GM19043 (cell line): ENCODE measurements around the gene CARD6.
"Not testable (repeated sequence)": the region's sequence is repeated elsewhere in the genome, so short reads cannot be mapped to it uniquely, and the experiment has no call there.

ENCODE experiments used
- ATAC-seq: cut with Tn5 transposase; IDR thresholded peaks from one replicate; pipeline ENCODE4 v1.9.1; 2021; ENCODE audit warnings: low read depth; ENCODE audit not compliant: unreplicated experiment

CARD6 gene, protein sequence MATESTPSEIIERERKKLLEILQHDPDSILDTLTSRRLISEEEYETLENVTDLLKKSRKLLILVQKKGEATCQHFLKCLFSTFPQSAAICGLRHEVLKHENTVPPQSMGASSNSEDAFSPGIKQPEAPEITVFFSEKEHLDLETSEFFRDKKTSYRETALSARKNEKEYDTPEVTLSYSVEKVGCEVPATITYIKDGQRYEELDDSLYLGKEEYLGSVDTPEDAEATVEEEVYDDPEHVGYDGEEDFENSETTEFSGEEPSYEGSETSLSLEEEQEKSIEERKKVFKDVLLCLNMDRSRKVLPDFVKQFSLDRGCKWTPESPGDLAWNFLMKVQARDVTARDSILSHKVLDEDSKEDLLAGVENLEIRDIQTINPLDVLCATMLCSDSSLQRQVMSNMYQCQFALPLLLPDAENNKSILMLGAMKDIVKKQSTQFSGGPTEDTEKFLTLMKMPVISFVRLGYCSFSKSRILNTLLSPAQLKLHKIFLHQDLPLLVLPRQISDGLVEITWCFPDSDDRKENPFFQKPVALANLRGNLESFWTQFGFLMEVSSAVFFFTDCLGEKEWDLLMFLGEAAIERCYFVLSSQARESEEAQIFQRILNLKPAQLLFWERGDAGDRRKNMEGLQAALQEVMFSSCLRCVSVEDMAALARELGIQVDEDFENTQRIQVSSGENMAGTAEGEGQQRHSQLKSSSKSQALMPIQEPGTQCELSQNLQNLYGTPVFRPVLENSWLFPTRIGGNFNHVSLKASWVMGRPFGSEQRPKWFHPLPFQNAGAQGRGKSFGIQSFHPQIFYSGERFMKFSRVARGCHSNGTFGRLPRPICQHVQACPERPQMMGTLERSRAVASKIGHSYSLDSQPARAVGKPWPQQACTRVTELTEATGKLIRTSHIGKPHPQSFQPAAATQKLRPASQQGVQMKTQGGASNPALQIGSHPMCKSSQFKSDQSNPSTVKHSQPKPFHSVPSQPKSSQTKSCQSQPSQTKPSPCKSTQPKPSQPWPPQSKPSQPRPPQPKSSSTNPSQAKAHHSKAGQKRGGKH

DNA sequence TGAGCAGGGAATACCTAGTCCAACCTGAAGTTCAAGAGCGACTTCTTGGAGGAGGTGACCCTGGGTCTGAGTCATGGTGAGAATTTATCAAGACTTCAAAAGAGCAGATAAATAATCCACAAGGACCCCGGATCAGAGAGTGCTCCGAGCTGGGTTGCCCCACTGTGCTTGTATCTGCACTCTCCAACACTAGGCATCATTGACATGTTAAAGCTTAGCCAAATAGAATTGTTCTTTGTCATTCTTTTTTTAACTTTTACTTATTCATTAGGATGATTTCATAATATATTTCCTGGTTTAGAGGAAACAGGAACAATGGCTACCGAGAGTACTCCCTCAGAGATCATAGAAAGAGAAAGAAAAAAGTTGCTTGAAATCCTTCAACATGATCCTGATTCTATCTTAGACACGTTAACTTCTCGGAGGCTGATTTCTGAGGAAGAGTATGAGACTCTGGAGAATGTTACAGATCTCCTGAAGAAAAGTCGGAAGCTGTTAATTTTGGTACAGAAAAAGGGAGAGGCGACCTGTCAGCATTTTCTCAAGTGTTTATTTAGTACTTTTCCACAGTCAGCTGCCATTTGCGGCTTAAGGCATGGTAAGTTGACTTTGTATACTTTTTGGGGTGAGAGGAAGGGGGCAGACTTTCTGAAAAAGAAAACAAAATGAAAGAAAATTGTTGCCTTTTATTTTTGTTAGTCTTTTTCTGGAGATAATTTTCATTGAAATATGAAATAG is at the start of gene CARD6:
TSS of gene CARD6 (plus strand) at position 300 of the 738 bp plus-strand sequence. CDS start at position 316, 16 bp downstream.
- no peak for ATAC-seq

DNA sequence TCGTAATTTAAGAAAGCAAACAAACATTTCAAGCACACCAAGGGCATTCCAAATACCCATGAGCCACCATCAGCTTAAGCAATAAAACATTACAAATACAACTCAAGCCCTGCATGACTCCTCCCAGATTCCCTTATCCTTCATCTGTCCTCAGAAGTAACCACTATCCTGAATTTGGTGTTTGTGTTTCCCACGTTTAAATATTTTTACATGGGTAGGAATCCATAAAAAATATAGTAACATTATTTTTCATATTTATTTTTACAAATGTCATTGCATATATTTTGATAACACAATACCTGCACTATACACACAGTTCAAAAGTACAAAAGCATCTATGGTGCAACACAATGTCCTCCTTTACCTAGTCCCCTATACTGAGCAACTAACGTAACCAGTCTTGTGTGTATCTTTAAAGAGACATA is 49.4 kb upstream of the CARD6 start:
- no peak for ATAC-seq

DNA sequence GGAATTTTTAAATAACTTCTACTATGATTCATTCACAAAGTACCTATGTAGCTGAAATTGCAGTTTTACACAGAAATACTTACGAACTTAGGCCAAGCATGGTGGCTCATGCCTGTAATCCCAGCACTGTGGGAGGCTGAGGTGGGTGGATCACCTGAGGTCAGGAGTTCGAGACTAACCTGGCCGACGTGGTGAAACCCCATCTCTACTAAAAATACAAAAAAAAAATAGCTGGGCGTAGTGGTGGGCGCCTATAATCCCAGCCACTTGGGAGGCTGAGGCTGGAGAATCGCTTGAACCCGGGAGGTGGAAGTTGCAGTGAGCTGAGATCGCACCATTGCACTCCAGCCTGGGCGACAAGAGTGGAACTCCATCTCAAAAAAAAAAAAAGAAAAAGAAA is 48.5 kb upstream of the CARD6 start:
- ATAC-seq: not testable (repeated sequence)

DNA sequence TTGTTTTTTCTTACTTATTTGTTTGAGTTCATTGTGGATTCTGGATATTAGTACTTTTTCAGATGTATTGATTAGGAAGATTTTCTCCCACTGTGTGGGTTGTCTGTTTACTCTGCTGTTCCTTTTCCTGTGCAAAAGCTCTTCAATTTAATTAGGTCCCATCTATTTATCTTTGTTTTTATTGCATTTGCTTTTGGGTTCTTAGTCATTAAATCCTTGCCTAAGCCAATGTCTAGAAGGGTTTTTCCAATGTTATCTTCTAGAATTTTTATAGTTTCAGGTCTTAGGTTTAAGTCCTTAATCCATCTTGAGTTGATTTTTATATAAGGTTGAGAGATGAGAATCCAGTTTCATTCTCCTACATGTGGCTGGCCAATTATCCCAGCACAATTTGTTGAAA is 46.8 kb upstream of the CARD6 start:
- ATAC-seq: not testable (repeated sequence)

DNA sequence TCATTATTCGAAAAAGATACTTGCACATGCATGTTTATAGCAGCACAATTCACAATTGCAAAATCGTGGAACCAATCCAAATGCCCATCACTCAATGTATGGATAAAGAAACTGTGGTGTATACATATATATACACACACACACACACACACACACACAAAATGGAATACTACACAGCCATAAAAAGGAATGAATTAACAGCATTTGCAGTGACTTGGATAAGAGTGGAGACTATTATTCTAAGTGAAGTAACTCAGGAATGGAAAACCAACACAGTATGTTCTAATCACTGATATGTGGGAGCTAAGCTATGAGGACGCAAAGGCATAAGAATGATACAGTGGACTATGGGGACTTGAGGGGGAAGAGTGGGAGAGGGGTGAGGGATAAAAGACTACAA is 46.3 kb upstream of the CARD6 start:
- ATAC-seq: not testable (repeated sequence)

DNA sequence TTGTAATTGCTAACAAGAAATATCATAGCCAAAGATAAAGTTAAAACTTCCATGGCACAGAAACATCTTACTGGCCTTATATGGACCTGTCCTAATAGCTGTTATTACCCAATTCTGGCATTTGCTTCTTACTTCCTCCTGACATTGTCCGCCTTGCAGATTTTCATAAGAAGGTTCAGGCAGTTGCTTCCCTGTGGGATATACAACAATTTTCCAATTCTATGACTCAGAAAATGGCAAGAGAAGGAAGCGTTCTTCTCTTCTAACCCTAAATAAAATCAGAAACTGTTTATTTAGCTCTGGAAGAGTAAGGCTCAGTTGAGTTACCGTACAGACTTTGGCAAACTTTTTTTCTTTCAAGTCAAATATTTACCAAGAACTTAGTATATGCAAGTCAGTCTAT is 44.7 kb upstream of the CARD6 start:
- ATAC-seq: no peak

DNA sequence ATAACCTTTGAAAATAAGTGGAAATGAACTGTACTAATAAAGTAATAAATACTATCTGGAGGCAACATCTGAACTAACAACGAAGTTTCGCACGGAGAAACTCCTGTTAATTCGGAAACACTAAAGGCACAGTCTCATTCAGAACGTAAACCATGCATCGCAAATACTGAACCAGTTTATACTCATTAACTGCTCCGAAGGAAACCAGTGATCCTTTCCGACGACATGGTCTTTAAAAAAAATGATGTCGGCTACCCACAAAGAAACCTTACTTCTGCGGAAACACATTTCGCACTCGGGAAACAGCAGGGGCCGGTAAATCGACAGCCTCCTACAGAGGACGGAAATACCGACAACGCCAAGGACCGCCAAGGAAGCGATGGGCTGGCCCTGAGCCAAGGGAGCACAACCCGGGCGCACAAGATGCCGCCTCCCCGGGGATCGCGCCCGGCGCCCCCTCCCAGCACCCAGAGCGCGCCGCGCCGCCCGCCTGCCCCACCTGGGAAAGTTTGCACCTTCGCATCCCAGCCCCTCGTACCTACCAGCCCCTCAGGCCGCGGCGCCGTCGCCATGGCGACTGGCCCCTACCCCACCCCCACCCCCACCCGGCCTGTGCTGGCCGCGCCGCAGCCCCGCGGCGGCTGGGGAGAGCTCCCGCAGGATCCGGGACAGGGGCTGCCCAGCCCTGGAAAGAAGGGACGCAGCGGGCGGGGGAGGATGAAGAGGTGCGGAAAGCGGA is 43.7 kb upstream of the CARD6 start:
- ATAC-seq: peak; percentile 33

DNA sequence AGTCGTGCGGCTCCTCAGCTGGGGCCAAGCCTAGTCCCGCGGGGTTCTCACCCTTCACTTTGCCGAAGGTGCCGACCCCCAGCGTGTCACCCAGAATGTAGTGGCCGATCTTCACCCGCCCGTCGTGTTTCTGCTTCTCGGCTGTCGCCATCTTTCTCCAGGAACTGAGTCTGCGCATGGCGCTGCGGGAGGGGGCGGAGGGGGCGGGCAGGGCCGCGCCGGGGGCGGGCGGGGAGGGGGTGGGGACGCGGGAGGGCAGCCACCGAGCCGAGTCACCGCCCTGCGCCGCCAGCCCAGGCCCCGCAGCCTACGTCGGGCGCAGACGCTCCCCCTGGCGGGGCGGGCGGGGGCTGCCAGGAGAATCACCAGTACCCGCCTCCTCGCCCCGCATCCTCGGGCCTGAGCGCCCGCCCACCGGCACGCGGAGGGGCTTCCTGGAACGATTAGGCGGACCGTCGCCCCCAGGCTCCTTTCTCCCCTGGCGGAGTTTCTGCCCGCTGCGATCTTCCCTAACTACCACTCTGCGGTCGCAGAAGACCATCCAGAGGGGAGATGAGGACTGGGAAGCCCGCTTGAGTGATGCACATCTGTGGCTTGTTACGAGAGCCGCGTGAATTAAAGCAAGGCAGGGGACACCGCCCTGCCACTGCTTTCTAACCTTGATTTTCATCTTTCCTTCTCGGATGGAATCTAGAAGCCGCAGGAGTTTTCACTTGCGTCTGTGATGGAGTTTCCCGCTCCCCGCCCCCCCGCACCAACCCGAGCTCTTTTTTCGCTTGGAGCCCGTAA is 43.0 kb upstream of the CARD6 start, which contains the start of gene PRKAA1:
TSS of gene PRKAA1 (minus strand) at position 363 of the 789 bp plus-strand sequence. CDS start at position 178, 185 bp downstream.
- ATAC-seq: peak; percentile 91

DNA sequence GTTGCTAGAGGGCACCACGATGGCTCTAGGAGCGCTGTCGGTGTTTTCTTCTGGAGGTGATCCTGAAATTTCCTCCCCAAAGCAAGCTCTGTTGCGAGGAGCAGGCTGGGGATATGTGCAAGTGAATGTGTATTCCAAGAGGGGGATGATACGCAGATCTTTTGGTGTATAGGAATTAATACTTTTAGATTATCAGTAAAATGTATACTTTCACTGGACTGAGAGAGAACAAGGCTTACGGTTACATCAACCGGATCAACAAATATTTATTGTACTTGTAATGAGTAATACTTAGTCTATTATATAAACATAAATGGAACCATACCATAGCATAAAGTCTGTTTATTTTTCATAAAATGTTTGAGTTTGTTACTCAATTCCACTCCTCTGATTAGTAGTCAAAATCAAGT is 42.4 kb upstream of the CARD6 start:
- no peak for ATAC-seq

DNA sequence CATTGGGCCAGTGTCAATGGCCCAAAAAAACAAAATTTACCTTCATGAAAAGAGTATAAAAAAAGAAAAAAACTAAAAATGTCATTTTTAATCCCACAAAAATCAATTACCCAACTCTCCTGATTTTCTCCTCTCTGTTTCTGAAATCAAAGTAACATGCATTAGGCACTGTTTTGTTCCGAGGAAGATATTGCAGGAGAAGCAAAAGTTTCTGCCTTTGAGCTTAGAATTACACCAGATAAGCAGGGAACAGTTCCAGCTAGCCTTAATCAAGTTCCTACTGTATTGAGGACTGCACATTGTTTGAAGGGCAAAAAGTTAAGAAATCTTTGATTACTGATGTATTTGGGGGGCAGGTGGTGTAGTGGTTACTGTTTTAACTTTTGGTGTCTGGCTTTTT is 41.9 kb upstream of the CARD6 start:
- ATAC-seq: no peak

DNA sequence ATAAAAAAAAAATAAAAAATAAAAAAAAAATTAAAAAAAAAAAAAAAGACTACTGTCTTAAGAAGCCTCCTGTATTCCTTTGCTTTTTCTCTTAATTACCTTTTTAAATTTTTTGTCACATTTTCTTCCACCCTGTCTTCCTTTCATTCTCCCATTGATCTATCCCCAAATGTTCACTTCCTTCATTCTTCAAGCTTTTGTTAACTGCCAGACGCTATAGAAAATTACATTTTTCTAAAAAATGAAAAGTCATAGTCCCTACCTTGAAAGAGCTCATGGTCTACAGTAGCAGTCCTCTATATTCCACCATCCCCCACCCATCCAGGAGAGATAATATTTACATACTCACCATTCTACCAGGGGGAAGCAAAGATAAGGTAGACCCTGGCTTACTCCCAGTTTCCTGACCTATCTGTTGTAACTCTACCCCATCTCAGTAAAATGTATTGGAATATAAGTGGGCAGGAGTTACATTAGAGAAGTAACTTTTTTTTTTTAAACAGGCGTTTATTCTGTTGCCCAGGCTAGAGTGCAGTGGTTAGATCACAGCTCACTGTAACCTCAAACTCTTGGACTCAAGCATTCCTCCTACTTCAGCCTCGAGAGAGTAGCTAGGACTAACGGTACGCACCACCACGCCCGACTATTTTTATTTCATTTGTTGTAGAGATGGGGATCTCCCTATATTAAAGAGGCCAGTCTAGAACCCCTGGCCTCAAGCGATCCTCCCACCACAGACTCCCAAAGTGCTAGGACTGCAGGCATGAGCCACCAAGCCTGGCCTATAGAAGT is 39.2 kb upstream of the CARD6 start:
- ATAC-seq: no peak

DNA sequence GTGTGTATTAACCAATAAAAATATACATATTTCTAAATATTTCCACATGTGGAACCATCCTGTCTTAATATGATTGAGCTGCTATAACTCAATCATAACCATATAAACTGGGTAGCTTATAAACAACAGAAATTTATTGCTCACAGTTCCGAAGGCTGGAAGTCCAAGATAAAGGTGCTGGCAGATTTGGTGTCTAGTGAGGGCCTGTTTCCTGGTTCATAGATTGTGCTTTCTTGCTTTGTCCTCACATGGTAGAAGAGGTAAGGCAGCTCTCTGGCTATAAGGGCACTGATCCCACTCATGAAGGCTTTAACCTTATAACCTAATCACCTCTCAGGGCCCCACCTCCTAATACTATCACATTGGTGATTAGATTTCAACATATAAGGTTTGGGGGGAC is 29.0 kb upstream of the CARD6 start:
- ATAC-seq: no peak

DNA sequence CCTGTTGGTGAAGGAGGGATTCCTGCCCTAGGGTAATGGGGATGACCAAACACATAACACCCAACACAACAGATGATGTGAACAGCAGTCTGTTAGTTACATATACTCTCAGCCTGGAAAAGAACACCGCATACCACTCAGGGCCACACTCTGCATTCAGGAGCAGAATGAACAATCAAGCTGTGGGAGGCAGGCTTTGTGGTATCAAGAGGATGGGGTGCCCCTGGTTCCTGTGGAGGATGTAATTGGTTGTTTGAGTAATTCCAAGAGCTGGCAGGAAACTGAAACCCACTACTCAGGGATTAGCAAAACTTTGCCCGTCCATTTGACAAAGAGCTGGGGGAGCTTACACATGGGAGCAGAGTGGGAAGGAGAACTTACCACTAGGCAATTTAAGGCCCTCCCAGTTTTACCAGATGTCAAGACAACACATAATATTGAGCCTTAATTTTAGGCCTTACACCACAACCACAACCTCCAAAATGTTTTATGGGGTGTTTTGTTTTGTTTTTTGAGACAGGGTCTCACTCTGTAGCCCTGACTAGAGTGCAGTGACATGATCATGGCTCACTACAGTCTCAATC is 27.4 kb upstream of the CARD6 start:
- ATAC-seq: no peak

DNA sequence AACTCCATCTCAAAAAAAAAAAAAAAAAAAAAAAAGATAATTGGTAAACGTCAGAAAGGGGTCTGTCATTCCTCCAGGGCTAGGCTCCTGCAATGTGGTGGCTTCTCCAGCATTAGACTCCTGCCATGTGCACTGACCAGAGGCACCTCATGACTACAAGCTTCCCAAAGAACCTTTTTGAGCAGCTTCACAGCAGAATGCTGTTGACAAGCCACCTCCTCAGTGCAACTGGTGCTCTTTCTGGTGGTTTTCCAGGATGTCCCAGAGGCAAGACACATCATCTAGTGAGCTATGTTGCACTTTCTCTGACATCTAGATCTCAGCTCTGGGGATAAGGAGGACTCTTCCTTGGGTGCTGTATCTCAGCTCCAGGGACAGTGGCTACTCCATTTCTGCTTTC is 17.7 kb upstream of the CARD6 start:
- no peak for ATAC-seq

DNA sequence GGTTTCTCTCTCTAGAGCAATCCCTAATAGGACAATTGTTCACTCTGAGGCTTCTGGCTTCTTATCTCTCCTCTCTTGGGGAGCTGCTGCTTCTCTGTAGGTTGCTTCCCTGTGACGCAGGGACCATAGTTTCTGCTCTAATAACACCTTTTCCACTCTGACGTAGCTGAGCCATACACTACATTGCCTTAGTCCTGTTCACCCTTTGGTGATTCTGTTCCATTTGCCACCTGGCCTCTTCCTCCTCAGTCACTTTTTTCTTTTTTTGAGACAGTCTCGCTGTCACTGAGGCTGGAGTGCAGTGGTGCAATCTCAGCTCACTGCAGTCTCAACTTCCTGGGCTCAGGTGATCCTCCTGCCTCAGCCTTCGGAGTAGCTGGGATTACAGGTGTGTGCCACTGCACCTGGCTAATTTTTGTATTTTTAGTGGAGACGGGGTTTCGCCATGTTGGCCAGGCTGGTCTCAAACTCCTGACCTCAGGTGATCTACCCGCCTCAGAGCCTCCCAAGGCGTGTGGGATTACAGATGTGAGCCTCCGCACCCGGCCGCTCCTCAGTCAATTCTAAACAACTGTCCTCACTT is 15.6 kb upstream of the CARD6 start:
- not testable (repeated sequence) for ATAC-seq

DNA sequence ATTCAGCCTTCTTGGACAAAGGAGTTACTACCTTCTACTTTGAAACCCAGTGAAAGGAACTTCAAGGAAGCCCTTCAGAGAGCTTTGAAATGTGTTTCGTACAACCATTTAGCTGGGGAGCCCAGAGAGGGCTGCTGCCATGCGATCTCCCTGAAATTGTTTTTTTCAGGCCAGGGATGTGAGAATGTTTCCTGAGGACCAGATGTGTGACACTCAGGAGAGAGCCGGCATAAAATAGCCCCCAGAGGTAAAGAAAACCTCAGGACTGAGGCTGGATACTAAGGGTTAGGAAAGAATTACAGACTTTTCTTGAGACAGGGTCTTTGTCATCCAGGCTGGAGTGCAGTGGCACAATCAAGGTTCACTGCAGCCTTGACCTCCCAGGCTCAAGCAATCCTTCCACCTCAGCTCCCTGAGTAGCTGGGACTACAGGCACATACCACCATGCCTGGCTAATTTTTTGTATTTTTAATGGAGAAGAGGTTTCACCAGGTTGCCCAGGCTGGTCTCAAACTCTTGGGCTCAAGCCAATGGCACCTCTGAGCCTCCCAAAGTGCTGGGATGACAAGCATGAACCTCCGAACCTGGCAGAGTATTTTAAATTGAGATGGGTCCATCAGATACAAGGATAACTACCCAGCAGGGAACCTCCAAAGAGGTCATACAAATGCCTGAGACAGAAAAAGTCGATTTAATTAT is 14.5 kb upstream of the CARD6 start:
- ATAC-seq: no peak
